GM19240 (cell line): Measurements from ENCODE around the gene AFF3.
"Not testable (repeated sequence)": the region's sequence is repeated elsewhere in the genome, so short reads cannot be mapped to it uniquely, and the experiment has no call there.

Experiments
- DNase-seq: peaks from one replicate; pipeline ENCODE4 v3.0.0; 2011; ENCODE audit warnings: low spot score; ENCODE audit not compliant: insufficient read length

Gene AFF3, protein sequence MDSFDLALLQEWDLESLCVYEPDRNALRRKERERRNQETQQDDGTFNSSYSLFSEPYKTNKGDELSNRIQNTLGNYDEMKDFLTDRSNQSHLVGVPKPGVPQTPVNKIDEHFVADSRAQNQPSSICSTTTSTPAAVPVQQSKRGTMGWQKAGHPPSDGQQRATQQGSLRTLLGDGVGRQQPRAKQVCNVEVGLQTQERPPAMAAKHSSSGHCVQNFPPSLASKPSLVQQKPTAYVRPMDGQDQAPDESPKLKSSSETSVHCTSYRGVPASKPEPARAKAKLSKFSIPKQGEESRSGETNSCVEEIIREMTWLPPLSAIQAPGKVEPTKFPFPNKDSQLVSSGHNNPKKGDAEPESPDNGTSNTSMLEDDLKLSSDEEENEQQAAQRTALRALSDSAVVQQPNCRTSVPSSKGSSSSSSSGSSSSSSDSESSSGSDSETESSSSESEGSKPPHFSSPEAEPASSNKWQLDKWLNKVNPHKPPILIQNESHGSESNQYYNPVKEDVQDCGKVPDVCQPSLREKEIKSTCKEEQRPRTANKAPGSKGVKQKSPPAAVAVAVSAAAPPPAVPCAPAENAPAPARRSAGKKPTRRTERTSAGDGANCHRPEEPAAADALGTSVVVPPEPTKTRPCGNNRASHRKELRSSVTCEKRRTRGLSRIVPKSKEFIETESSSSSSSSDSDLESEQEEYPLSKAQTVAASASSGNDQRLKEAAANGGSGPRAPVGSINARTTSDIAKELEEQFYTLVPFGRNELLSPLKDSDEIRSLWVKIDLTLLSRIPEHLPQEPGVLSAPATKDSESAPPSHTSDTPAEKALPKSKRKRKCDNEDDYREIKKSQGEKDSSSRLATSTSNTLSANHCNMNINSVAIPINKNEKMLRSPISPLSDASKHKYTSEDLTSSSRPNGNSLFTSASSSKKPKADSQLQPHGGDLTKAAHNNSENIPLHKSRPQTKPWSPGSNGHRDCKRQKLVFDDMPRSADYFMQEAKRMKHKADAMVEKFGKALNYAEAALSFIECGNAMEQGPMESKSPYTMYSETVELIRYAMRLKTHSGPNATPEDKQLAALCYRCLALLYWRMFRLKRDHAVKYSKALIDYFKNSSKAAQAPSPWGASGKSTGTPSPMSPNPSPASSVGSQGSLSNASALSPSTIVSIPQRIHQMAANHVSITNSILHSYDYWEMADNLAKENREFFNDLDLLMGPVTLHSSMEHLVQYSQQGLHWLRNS (N-terminal part only)

DNA sequence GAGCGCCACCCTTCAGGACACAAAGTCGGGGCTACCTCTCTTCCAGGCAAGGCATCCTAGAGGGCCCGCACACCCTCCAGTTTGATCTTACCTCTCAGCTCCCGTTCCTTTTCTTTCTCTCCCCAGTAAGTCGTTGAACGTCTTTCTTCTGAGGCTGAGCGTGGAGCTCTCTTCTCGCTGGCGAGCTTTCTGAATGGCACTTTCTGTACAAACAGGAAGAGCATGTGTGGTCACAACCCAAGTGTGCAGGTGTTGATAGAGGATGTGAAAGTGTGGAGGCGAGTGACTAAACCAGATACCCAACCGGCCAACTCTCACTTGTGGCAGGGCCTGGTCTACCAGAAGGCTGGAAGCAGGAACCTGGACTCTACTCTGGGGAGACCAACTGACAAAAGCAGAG, at the start of gene AFF3:
Gene AFF3 (minus strand): TSS at position 198 of the 400 bp plus-strand sequence. CDS start 38,136 bp downstream, outside the sequence.
- peak; percentile 64 for DNase-seq

DNA sequence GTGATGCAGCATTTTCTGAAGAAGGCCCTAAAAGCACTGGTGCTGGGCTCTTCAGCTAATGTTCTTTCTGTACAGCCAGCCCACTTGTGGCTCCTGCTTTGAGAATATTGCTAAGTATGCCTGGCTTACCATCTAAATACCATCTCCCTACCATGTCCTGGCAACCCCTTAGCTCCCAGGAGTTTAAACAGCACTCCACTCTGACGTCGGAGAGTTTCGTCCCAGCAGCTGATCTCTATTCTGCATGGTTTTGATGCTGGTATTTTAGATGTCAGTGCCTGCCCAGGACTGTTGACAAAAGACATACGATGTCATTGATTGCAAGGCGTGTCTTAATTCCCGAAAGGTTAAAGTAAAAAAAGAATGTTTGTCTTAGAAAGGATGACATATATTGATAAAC, 47.0 kb upstream of the AFF3 start:
- no peak for DNase-seq

DNA sequence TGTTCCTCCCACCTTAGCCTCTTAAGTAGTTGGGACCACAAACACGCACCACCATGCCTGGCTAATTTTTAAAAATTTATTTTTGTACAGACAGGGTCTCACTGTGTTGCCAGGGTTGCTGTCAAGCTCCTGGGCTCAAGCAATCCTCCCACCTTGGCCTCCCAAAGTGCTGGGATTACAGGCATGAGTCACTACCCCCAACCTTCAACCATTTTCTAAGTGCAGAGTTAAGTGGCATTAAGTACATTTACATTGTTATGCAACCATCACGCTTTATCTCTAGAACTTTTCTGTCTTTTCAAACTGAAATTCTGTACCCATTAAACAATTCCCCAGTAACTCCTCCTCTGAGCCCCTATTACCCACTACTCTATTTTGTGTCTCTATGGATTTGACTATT, 45.9 kb upstream of the AFF3 start:
- DNase-seq, result no peak

DNA sequence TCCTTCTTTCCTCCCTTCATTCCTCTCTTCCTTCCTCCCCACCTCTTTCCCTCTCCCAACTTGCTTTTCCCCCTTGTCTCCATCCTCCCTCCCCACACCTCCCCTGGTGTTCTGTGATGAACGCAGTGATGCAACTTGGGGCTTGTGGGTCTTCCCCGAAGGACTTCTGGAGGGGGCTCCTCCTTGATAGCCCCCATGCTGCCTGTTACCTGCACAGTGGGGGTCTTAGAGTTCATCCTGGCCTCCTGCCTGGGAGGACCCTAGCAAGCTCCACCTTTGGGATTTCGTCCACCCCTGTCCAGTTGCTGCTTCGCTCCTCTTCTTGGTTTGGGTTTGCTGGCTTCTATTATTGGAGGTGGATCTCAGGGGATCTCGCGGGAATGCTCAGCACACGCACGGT, 43.7 kb upstream of the AFF3 start:
- no peak for DNase-seq

DNA sequence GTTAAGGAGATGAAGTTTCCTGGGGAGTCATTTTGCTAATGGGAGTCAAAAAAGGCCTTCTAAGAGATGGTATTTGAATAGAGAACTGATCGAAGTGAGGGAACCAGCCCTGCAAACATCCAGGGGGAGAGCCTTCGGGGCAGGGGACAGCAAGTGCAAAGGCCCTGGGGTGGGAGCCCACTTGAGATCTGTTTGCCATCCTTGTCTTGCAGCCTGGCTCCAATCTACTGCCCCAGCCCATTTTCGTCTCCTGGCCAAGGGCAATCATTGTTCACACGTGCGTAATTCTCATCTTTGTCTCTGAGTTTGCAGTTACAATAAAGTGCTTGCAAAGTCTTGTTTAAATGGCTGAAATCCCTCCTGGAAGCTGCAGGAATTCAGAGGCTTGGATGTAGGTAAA, 43.1 kb upstream of the AFF3 start:
- no peak for DNase-seq

DNA sequence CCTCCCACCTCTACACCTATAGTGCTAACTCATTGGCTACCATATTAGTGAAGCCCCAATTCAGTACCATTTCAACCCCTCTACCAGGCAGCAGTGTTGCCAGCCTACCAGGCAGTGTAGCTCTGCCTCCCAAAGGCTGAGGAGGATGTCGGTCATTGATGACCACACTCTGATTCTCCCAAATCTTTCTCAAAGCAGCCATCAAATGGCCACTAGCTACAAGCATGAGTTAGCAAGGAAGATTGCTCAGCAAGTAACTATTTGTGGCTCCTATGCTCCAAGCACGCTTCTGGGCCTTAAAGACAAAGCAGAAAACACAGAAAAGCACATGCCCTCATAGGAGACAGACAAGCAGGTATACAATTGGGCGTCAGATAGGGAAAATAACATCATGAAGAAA, 42.7 kb upstream of the AFF3 start:
- no peak for DNase-seq

DNA sequence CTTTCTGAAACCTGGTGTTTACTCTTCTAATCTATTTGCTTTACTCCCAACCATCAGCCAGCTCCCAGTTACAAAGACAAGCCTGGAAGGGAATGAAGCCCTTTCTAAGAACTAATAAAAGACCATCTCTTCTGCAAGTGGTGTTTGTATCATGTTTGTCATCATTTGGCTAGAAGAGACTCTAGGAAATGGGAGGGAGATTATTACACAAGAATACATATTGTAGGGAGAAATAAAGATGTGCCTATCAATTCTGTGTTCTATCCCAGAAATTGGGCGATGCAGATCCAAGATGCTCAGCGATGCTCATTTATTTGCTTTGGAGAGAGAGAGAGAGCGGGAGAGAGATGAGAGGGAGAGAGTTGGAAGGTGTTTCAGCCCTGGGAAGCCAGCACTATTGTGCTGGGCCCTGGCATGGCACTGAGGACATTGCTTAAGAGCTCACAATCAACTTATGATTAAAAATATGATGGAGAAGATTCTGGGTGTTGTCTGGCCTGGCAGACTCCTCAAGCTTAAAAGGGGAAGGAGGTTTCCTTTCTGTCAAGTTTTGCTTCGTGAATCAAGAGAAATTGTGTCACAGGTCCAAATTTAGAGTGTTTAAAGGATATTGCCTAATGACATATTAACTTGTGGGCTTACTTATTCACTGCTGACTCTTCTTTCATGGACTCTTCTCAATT, 41.8 kb upstream of the AFF3 start:
- no peak for DNase-seq

DNA sequence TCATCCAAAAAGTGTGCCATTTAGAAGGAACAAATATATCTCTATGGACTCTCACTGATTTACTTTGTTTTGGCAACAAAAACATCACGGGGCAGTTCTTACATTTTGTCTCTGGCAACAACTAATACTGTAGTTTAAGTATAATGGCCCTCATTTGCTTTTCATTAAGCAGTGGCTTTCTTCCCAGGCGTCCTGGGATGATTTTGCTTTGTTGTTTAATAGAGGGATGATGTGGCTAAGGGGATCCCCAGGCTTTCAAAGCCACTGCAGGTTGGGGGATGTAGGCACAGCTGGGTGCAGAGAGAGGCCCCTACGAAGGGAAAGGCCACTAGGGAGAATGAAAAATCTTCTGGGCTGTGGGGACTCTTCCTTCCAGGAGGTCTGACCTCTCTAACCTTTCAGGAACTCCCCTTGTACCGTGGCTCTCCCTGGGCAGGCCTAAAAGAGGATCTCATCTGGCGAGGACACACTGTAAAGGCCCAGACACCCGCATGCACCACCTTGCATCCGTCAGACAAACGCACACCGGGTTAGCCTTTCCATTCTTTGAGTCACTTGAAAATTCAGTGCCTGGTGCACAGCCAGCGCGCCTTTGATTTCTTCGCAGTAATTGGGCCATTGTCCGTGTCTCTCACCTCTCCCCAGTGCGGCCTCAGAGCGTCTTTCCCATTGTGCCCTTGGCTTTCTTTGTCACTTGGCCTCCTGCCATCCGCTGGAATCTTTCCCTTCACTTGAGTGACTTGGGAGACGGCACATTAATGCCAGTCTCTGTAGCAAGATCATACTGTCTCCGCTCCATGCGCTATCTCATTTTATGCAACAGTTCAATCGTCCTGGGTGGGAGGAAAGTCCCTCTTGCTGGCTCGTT, 40.3 kb upstream of the AFF3 start:
- no peak for DNase-seq

DNA sequence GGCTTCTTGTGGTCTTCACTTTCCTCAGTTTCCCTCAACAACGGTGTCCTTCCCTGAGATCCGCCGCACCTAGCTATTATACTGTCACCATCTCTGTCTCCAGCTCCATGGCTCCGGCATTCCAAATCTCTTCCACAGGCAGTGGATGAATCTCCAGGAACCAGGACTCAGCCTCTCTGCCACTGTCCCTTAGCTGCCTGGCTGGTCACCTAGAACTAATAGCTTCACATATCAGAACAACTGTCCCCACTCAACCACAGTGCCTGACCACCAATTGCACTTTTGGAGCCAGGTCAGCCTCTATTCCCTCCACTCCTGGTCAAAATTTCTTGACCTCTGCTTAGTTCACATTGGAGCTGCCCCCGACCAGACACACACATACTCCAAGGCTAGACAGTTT, 38.1 kb upstream of the AFF3 start:
- no peak for DNase-seq

DNA sequence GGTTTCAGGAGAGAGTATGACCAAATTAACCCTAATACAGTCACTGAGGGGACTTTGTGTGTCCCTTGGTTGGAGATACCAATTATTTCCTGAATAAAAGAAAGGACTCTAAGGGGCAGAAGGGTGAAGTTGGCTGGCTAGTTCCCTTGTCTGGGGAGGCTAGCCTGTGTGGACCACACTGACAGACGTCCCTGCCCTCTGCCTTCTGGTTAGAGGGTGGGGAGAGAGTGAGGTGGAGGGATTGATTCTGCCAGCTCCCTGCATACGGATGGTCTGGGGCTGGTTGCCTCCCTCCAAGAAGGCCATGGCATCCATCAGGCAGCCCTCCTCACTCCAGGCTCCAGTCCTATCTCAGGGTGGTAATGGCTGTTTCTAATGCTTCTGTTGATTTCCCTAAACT, 37.4 kb upstream of the AFF3 start:
- no peak for DNase-seq

DNA sequence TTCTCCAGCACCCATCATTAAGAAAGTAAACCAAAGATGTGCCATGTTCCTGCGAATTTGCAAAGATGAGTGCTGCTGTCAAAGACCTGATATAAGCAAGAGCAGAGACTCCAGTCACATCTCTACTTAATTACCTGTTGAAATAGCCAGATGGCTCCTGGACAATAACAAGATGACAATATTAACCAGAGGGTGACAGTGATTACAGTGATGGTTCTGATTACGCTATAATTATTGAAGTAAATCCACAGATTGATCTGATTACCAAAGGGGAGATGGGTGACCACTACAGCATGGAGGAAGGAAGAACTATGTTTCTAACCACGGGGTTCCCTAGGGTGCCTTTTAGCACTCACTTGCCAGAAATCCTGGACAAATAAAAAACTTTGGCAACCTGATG, 36.5 kb upstream of the AFF3 start:
- DNase-seq, result no peak

DNA sequence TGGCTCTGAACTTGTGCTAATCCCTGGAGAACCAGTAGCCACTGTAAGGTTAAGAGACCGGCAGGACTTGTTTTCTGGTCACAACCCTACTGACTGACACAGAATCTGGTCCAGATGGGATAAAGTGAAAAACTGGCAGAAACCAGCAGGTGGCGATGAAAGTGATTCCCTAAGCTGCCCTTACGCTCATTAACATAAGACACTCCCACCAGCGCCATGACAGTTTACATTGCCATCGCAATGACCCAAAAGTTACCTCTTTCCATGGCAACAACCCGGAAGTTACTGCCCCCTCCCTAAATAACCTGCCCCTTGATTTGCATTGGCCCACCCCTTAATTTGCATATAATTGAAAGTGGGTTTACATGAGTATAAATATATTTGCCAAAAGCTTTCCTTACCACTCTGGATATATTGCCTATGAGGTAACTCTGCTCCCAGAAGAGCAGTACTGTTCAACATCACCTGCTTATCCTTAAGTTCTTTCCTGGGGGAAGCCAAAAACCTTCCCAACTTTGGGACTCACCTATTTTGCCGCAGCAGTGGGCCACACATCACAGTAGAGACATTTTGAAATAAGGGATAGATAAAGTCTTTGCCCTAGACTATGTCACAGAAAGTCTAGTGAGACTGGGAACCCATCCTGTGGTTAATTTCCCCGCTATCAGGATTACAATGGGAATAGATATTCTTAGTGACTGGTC, 35.8 kb upstream of the AFF3 start:
- peak; percentile 7 for DNase-seq

DNA sequence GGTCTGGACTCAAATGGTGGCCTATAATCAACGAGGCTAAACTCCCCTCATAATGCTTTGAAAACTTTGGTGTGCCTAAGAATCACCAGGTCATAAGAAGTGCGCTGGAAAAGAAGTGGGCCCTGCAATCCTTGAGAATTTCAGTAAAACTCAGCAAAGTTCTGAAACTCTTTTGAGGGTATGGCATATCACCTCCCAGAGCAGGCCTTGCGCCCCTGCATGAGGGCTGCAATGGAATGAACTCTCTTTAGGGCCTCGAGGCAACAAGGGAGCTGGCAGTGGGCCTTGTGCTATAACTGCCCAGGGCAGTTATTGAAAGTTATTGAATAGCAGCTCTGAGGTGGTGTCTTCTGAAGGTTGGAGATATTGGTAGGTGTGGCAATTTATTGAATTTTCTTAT, 34.5 kb upstream of the AFF3 start:
- no peak for DNase-seq

DNA sequence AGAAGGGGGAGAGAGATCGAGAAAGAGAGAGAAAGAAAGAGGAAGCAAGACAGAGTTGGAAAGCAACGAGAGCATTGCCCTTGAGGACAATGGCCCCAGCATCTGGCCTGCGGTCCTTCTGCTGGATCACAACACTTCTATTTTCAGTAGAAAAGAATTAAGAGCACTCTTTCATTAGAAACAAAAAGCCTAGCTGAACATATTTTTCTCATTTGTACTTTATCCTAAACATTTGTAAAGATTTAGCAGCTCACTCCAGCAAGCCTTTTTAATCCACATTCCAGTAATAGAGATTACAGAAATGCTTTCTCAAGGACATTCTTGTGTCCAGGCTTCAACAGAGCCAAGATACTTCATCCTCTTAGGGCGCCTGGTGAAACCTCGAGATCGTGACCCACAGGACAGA, 31.6 kb upstream of the AFF3 start:
- no peak for DNase-seq

DNA sequence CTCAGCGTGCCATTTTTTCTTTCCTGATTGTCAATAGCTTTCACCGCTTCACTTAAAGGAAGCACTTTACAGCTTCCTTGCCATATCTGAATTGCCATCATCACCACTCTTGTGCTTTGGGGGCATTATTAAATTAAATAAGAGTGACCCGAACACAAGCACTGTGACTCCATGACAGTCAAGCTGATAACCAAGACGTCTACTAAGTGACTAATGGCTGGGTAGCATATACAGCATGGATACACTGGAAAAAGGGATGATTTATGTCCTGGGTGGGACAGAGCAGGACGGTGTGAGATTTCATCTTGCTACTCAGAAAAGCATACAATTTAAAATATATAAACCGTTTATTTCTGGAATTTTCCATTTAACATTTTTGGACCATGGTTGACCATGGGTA, 24.3 kb upstream of the AFF3 start:
- no peak for DNase-seq

DNA sequence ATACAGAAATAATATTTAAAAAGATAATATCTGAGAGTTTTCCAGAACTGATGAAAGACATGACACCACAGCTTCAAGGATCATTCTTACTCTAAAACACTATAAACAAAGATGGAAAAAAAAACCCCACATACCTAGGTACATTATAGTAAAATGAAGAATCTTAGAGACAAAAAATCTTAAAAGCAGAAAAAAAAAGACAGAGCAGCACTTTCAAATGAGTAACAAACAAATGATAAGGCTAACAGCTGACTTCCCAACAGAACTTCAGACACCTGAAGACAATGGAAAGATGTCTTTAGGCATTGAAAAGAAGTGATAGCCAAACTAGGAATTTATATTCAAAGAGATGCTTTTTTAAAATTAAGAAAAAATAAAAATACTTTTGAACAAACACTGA, 21.2 kb upstream of the AFF3 start:
- no peak for DNase-seq

DNA sequence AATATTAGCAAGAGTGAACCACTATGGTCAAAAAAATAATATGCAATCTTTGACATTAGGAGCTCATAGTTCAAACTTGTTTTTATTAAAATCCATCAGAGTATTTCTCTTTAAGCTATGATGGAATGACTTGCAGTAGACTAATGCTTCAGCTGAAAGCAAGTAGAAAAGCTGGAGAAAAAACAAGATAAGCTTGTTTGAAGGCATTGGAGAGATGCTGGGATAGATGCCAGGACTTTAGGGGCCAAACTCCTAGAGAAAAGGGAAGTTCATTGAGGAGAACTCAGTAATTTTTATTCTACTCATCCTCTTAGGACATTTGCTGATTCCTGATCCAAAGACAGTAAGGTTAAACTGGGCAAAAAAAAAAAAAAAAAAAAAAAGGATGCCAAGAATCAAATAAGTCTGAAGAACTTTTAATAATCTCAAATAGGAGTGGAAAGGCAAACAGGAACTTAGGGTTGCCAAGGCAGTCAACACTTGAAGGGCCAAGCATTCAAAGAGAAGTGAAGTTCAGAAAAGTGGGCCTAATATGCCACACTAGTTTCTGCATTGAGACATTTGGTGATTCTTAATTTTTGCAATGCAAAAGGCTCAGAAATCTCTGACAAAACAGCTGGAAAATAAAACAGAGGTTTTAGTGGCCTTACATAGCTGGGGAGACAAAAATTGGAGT, 19.7 kb upstream of the AFF3 start:
- no peak for DNase-seq

DNA sequence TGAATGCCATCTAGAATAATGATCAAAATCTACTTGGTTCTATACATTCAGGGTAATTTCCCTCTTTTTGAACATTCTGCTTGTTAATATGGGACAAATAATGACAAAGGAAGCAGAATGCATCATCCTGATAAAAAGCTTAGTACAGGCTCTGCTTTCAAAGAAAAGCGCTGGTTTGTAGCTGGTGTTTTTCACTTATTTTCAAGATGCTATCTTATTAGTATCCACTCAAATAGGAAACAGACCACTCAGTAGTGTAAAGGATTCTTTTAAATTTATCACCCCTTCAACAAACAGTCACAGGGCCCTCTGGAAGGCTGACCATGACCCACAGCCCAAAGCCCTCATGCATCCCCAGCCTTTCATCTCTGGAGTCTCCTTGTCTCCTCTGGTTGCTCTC, 18.0 kb upstream of the AFF3 start:
- DNase-seq, result no peak

DNA sequence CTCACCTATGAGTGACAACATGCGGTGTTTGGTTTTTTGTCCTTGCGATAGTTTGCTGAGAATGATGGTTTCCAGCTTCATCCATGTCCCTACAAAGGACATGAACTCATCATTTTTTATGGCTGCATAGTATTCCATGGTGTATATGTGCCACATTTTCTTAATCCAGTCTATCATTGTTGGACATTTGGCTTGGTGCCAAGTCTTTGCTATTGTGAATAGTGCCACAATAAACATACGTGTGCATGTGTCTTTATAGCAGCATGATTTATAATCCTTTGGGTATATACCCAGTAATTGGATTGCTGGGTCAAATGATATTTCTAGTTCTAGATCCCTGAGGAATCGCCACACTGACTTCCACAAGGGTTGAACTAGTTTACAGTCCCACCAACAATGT, 9.4 kb upstream of the AFF3 start:
- DNase-seq, result not testable (repeated sequence)
